GM18505 (cell line): Measurements from ENCODE around the gene DNMT1.

Experiments
- ATAC-seq: cut with Tn5 transposase; IDR thresholded peaks from one replicate; pipeline ENCODE4 v1.9.1; 2021; ENCODE audit not compliant: unreplicated experiment
- POLR2A ChIP-seq: IDR thresholded peaks from 4 replicates; pipeline ENCODE4 v1.6.1; 2011; ENCODE audit warnings: borderline replicate concordance; ENCODE audit not compliant: insufficient read depth, insufficient read length; ENCODE audit errors: extremely low read depth

The DNMT1 gene

DNA sequence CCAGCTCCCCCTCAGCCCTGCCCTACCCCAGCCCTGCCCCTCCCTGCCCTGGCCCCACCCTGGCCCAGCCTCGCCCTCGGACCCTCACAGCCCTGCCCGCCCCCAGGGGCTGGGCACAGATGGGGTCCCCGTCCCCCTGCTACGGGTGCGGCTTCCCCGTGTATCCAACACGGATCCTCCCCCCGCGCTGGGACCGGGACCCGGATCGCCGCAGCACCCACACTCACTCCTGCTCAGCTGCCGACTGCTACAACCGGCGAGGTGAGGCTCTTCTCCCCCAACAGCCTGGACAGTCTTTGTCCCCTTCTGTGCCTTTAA is 103.4 kb downstream of the DNMT1 start:
- no peak for ATAC-seq
- no peak for TF ChIP-seq POLR2A

DNA sequence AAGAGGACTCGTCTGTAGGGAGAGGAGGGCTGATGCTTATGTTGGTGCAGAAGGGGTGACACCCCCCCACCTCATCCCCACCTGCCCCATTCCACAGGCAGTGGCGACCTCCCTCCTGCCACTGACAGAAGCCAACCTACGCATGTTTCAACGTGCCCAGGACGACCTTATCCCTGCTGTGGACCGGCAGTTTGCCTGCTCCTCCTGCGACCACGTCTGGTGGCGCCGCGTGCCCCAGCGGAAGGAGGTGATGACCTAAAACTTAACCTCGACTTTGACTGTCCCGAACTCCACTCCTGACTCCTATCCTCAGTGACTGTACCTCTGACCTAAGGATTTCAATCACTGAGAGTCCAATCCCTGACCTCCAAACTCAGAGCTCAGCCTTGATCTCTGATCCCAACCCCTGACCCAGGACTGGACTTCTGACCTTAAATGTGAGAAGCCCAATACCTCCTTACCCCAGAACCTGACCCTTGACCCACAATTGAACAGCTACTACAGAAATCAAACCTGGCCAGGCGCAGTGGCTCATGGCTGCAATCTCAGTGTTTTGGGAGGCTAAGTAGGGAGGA is 104.9 kb downstream of the DNMT1 start:
- TF ChIP-seq POLR2A = peak; percentile 35

DNA sequence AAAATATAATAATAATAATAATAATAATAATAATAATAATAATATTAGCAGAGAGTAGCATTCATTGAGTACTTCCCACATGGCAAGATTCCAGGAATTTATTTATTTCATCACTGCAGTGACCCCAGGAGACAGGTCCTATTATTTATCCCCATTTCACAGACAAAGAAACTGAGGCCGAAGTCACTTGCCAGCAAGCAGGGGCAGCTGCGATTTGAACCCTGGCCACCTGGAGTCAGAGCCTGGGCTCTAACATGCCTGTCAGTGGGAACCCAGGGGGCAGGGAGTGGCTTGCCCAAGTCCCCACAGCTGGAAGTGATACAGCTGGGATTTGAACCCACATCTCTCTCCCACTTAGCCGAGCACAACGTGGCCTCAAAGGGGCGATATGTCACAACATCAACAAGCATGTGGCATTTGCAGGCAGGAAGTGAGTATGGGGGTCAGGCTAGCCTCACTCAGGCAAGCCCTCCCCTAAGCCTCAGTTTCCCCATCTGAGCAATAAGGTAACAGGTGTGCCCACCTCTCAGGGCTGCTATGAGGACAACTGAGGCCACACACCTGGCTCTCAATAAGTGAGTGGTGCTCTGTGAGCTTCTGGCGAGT is 105.7 kb downstream of the DNMT1 start:
- TF ChIP-seq POLR2A = no peak
- no peak for ATAC-seq

More for the DNA sequence above, 104.9 kb downstream of the DNMT1 start:
- ATAC-seq = no peak

DNA sequence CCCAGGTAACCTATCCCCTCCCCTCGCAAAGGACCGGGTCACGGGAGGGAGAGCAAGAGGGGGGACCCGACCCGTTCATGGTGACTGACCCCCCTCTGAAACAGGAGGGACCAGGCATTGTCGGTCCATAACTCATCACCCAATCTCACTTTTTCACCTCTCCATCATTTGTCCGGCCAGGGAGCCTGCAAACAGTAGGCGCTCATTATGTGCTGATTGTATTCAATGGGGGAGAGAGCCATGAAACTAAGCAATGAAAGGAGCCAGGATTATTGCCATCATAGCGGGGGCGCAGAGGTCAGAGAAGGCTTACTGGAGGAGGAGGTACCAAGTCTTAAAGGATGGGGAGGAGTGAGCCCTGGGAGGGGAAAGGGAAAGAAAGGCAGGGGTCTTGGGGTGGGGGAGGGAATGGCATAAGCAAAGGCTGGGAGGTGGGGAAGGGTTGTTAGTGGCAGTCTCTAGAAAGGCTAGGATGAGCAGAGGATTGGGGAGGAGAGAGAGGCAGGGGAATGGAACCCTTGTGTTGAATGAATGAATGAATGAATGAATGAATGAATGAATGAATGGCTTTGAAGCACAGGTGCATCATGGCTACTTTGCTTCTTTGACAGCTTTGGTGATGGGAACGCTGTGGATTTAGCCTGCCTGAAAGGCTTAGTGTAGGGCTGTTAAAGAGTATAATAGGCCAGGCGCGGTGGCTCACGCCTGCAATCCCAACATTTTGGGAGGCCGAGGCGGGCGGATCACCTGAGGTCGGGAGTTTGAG is 107.3 kb downstream of the DNMT1 start:
- no peak for ATAC-seq
- no peak for TF ChIP-seq POLR2A

DNA sequence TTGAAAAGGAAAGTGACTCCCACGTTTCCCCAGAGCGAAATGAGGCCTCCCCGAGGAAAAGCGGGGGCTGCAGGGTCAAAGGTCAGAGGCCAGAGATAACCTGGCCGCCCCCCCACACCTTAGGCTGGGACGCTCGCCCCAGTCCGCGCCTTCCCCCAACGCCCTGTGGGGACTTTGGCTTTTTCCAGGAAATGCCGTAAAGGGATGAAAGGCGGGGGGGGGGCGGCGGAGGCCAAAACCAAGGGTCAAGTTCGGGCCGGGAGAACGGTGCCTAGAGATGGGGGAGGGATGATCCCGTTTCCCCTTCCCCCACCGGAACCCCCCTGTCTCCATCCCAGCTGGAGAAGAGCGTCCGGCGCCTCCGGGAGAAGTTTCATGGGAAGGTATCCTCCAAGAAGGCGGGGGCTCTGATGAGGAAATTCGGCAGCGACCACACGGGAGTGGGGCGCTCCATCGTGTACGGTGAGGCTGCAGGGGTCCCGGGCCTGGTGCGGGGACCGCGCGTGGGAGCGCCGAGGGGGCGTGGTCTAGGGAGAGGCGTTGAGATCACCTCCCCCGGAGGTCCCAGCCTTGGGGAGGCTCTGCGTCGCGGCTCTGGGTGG is 108.1 kb downstream of the DNMT1 start:
- no peak for ATAC-seq
- TF ChIP-seq POLR2A = peak; percentile 34

DNA sequence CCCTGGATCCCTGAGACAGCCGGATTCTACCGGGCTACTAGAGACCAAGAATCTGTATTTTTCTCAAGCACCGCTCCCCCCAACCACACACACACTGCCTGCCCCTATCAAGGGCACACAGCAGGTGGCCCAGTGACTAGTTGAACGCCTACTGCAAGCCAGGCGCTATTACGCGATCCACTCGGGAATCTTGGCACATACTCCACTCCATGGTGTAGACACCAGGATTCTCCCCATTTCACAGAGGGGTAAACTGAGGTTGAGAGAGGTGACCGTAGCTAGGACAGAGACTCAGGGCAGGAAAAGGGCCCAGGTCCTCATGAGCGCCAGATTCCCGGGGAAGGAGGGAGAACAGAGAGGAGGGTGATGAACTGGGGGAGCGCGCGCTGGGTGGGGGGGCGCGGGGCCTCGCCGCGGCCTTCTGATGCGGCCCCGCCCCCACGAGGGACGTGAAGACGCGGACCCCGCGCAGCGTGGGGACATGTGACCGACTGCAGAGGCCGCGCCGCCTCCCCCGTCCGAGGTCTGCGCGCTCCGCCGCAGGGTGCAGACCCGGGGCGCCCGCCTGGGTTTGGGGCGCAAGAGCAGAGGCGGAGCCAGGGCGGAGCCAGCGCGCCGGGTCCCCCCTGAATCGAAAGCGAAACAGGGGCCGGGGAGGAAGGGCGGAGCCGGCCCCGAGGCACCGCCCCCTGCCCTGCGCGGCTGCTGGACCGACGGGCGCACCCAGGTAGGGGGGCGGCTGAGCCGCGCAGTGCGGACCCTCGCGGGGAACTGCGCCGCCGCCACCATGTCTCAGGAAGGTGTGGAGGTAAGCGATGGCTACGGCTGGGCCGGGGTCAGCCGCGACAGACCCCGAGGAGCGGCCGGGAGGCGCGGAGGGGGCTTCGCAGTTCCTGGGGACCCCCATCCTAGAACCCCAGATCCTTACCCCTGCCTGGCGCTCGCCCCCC is 108.8 kb downstream of the DNMT1 start, which contains the start of gene SHFL:
TSS of gene SHFL (plus strand) at position 677 of the 950 bp plus-strand sequence. CDS start at position 788, 111 bp downstream.
- peak; percentile 69 for TF ChIP-seq POLR2A
- peak; percentile 82 for ATAC-seq

DNA sequence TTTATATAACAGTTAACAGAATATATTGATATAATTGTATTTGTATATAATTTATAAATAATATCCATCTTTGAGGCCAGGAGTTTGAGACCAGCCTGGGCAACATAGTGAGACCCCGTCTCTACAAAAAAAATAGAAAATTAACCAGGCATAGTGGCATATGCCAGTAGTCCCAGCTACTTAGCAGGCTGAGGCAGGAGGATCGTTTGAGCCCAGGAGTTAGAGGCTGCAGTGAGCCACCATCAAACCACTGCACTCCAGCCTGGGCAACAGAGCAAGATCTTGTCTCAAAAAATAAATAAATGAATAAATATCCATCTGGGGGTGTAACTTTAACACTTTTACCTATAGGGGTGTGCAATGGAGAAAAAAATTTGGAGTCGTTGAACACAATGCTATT is 110.0 kb downstream of the DNMT1 start:
- ATAC-seq = no peak
- no peak for TF ChIP-seq POLR2A

DNA sequence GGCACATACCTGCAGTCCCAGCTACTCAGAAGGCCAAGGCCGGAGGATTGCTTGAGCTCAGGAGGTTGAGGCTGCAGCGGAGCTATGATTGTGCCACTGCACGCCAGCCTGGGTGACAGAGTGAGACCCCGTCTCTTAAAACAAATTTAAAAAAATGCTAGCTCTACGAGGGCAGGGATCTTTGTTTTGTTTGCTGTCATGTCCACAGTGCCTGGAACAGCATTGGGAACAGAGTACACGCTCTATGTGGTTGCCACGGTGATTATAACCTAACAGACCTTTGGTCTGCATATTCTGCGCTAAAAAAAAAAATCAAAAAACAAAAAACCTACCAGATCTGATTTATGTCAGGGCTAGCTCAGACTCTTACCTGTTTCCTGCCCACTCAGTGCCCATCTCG is 110.8 kb downstream of the DNMT1 start:
- TF ChIP-seq POLR2A = no peak
- ATAC-seq = no peak
